ENCODE measurements around the gene CENPH. TPM values are rescaled to one million over a fixed set of nuclear protein-coding genes. Genes with fewer than 3 reads are reported as not detected.

Gene CENPH
- total and polyA plus RNA-seq, 2 of the 8 experiments (the other 6 are each of a cell fraction or from before 2014, with no cell fraction given) = 69.0 to 82.8 TPM

GRCh38 chr5:69206528-69207190 lies 17.3 kb downstream of the CENPH start:
- no peaks in the 10 kb centered on the region for H3K79me1 ChIP-seq (ENCODE audit: low read depth, low read length)
- no peak for DNase-seq (ENCODE audit: low read depth in 1 of 2, low spot score in 2 of 2)
- no peak overlapping the region for H2BK20ac ChIP-seq (ENCODE audit: low read length)
- H3K23me2 ChIP-seq (ENCODE audit: low read depth, low read length) = no peaks in the 10 kb centered on the region
- H4K5ac ChIP-seq (ENCODE audit: insufficient read length, low read depth, low read length) = no peak overlapping the region
- H3K4me3 ChIP-seq (ENCODE audit: extremely low read depth in 1 of 4, insufficient read depth in 2 of 4, low read depth in 3 of 4, low read length in 4 of 4) = no peak overlapping the region
- no peak overlapping the region for H2BK120ac ChIP-seq (replicated peaks; ENCODE audit: low read depth, low read length)
- no peak overlapping the region for H2BK12ac ChIP-seq (ENCODE audit: low read depth, low read length)
- no peaks in the 10 kb centered on the region for H3K79me2 ChIP-seq (ENCODE audit: control insufficient read depth in 1 of 2, insufficient read depth in 2 of 2, low read length in 2 of 2)
- no peak for FAIRE-seq
- no peak overlapping the region for H3K9ac ChIP-seq (replicated peaks in 1 of 4; ENCODE audit: extremely low read depth in 1 of 4, low read depth in 3 of 4, low read length in 3 of 4)
- no peak overlapping the region for H3K56ac ChIP-seq (replicated peaks; ENCODE audit: insufficient read length, low read depth, low read length)
- ChIA-PET CTCF (ENCODE audit: partially characterized antibody) (no interaction called here), POLR2A (ENCODE audit: partially characterized antibody) (interaction anchor here (0.9 to 1.9 kb wide), 2 partner anchors 10 to 14 kb away, joined by 4 to 7 read pairs; no protein-coding TSS in a partner anchor)
- no peak overlapping the region for H4K8ac ChIP-seq (ENCODE audit: extremely low read depth, insufficient read depth, low read length)
- H2AK5ac ChIP-seq (ENCODE audit: low read depth, low read length) = no peak overlapping the region
- H2AFZ ChIP-seq (ENCODE audit: low read length) = no peak overlapping the region
- H3K4ac ChIP-seq (replicated peaks; ENCODE audit: insufficient read length, low read depth, low read length) = no peak overlapping the region
- no peak overlapping the region for H3K4me2 ChIP-seq (ENCODE audit: insufficient read depth in 1 of 2, low read depth in 2 of 2, low read length in 2 of 2)
- no peak overlapping the region for H3K23ac ChIP-seq (ENCODE audit: insufficient read length)
- no peaks in the 10 kb centered on the region for H3K9me3 ChIP-seq (ENCODE audit: insufficient read depth in 2 of 2, low read depth in 1 of 2, low read length in 1 of 2)
- WGBS, 2 experiments (ENCODE audit: extremely low coverage in 1 of 2, insufficient coverage in 1 of 2, insufficient read length in 1 of 2, insufficient replicate concordance in 2 of 2, low coverage in 1 of 2, low lambda C conversion rate in 2 of 2, missing lambda C conversion rate in 1 of 2) = 92% methylated on average over 5 of the region's 5 CpGs; no CpG with 5 or more reads in 1 of the 2 experiments
- H3K14ac ChIP-seq (ENCODE audit: insufficient read length) = no peak overlapping the region
- no peaks in the 10 kb centered on the region for H3K27me3 ChIP-seq (replicated peaks in 1 of 4; ENCODE audit: control insufficient read depth in 3 of 4, extremely low read depth in 1 of 4, insufficient read depth in 3 of 4, low read length in 3 of 4)
- no peak overlapping the region for H3K27ac ChIP-seq (ENCODE audit: low read depth, low read length)
- H3K36me3 ChIP-seq (ENCODE audit: control insufficient read depth in 2 of 4, insufficient read depth in 4 of 4, low read length in 3 of 4) = peaks cover 0 to 77% (median 23%) of the 10 kb centered on the region in 4 experiments; a peak in 6 of 8 replicates
- no peak for TF ChIP-seq POLR2A (IDR thresholded peaks at IDR 0.05; ENCODE audit: control extremely low read depth in 1 of 2, low read depth in 2 of 2, low read length in 2 of 2)
- no peak for TF ChIP-seq JUN (IDR thresholded peaks at IDR 0.05; ENCODE audit: low read depth, low read length)
- no peak for TF ChIP-seq GTF2F1 (IDR thresholded peaks at IDR 0.05; ENCODE audit: borderline replicate concordance, low read depth, low read length)
- TF ChIP-seq CREB1 (IDR thresholded peaks at IDR 0.05) = no peak
- H2BK5ac ChIP-seq (ENCODE audit: low read depth, low read length) = no peak overlapping the region
- H3K4me1 ChIP-seq (replicated peaks in 1 of 4; ENCODE audit: control insufficient read depth in 3 of 4, insufficient read depth in 4 of 4, low read length in 3 of 4) = no peaks in the 10 kb centered on the region
- H2BK15ac ChIP-seq (ENCODE audit: low read length) = no peak overlapping the region
- H3K18ac ChIP-seq (ENCODE audit: extremely low read depth, low read length) = no peak overlapping the region
- no peak overlapping the region for H4K91ac ChIP-seq (replicated peaks; ENCODE audit: insufficient read length, low read length)
- H4K20me1 ChIP-seq (replicated peaks in 1 of 2; ENCODE audit: control insufficient read depth in 1 of 2, insufficient read depth in 2 of 2, low read length in 2 of 2) = no peaks in the 10 kb centered on the region

Measured in H1 (cell line).